ENCODE results near the gene MYPOP.
A peak's percentile ranks its signal among the peaks of the same experiment; 100 is the strongest.
"Not testable (repeated sequence)": the region's sequence is repeated elsewhere in the genome, so short reads cannot be mapped to it uniquely, and the experiment has no call there.

Gene MYPOP

DNA sequence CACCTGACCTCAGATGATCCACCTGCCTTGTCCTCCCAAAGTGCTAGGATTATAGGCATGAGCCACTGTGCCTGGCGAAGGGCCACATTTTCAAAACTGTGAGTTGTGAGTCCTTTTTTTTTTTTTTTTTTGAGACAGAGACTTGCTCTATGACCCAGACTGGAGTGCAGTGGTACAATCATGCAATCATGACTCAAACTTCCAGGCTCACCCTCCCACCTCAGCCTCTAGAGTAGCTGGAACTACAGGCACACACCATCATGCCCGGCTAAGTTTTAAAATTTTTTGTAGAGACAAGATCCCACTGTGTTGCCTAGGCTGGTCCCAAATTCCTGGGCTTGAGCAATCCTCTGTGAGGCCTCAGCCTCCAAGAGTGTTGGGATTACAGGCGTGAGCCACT, 3.8 kb upstream of the MYPOP start:
- no peak for DNase-seq

GRCh38 chr19:45905011-45905410, 2.6 kb upstream of the MYPOP start:
- DNase-seq, result no peak

- DNase-seq, result peak; percentile 95 to 96
These were observed 525 bp upstream of the MYPOP start for GRCh38 chr19:45902651-45903625.

- DNase-seq, result no peak
These were observed 941 bp downstream of the MYPOP start for GRCh38 chr19:45901432-45901911.

DNA sequence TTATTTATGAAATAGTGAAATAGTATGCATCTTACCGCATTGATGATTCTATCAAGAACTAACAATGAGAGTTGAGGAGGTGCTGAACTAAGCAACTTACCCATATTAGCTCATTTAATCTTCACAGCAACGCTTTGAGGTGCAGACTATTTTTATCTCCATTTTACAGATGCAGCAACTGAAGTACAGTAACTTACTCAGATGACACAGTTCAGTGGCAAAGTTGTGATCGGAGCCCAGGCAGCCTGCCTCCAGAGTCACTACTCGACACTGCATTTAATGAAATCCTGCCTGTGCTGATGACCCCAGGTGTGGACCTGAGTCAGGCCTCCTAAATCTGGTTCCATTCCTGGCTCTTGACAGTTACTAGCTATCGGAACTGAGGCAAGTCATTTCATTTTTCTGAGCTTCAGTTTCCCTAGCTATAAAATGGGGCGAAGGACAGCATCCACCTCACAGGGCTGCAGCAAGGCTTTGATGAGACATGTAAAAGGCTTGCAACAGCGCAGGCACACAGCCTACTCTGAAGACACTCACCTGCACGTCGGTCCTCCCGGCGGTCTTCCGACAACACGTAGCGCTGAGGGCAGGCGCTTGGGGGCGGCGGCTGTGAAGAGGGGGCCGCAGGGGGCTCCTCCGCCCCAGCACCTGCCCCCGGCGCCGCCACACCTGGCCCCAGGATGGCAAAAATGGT, 1.5 kb downstream of the MYPOP start:
- DNase-seq, result no peak

- no peak for DNase-seq
These were observed 2.4 kb downstream of the MYPOP start for GRCh38 chr19:45899919-45900589.

DNA sequence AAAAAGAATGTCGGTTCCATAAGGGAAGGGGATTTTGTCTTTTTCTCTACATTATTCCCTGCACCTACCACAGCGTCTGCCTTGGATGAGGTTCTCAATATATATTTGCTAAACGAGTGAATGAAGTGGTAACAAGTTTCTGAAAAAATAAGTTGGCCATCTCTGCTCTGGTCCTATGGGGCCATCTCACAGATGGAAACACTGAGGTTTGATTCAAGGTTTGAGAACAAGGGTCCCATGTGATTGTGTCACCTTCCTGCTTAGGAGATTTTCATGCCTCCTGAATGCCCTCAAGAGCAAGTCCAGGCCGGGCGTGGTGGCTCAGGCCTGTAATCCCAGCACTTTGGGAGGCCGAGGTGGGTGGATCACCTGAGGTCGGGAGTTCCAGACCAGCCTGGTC, 3.2 kb downstream of the MYPOP start:
- DNase-seq, result no peak

DNA sequence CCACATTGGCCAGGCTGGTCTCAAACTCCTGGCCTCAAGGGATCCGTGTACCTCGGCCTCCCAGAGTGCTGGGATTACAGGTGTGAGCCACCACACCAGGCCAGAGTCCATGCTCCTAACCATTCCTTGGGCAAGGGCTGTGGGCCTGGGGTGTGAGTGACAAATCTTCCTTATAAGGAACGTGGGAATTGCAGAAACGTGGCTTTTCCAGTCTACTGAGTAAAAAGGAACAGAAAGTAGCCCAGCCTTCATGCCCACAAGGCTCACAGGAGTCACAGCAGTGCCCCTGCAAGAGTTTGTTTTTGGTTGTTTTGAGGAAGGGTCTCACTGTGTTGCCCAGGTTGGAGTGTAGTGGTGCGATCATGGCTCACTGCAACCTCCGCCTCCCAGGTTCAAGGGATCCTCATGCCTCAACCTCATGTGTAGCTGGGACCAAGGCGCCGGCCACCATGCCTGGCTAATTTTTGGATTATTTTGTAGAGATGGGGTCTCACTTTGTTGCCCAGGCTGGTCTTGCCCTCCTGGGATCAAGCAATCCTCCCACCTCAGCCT, 5.1 kb downstream of the MYPOP start:
- DNase-seq, result no peak

GRCh38 chr19:45895983-45896599, 6.3 kb downstream of the MYPOP start:
- DNase-seq, result not testable (repeated sequence)

DNA sequence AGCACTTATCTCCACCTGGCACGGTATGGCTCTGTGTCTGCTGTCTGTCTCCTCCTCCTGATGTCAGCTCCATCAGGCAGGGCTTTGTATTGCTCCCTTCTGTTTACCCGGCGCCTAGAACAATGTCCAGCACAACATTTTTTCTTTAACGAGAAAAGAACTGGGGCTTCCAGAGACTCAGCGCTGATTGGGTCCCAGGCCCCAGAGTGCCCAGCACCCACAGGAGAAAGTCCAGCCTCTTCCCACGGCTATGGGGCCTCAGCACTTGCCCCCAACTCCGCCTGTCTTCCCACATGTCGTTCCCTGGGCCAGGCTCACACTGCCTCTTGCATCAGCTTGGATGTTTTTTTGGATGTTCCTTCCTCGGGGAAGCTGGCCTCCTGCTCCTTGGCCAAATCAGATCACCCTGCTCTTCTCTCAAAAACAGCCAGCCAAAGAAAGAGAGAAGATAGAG, 6.9 kb downstream of the MYPOP start:
- DNase-seq, result no peak

DNA sequence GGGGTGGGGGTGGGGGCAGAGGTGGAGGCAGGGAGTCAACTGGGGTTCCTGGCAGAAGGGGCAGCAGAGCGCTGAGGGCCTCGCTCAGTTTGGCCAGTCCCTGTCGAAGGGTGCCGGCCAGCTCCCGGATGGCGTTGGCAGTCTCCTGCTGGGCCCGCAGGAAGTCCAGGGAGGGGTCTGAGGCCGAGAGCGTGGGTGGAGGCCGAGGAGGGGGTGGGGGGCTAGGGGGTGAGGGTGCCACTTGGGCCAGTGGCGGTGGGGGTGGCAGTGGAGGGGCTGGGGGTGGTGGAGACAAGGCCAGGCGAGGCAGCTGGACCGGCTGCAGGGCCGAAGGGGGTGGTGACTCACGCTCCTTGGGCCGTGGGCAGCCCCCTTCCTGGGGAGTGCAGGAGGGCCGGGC, 11.5 kb downstream of the MYPOP start:
- no peak for DNase-seq

GRCh38 chr19:45889210-45889885, 13.1 kb downstream of the MYPOP start:
- DNase-seq, result no peak

DNA sequence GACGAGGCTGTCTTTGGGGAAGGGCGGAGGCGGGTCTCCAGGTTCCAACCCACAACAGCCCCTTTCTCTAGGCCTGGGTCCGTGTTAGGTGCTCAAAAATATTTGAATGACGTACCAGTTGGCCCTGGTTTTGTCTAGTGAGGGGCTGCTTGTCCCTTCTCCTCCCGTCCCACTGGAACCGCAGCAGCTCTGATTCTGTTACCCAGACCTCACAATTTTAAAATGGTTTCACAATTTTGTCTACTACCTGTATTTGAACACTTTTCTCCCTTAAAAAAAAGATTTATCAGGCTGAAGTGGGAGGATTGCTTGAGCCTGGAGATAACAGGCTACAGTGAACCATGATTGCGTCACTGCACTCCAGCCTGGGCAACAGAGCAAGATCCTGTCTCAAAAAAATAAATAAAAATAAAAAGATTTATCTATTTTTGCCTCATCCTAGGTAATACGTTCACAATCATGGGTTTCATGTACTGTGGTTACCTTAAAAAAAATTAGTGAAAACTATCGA, 15.2 kb downstream of the MYPOP start:
- DNase-seq, result no peak

- DNase-seq, result peak; percentile 83 to 93
These were observed 15.8 kb downstream of the MYPOP start for GRCh38 chr19:45886427-45887199.

DNA sequence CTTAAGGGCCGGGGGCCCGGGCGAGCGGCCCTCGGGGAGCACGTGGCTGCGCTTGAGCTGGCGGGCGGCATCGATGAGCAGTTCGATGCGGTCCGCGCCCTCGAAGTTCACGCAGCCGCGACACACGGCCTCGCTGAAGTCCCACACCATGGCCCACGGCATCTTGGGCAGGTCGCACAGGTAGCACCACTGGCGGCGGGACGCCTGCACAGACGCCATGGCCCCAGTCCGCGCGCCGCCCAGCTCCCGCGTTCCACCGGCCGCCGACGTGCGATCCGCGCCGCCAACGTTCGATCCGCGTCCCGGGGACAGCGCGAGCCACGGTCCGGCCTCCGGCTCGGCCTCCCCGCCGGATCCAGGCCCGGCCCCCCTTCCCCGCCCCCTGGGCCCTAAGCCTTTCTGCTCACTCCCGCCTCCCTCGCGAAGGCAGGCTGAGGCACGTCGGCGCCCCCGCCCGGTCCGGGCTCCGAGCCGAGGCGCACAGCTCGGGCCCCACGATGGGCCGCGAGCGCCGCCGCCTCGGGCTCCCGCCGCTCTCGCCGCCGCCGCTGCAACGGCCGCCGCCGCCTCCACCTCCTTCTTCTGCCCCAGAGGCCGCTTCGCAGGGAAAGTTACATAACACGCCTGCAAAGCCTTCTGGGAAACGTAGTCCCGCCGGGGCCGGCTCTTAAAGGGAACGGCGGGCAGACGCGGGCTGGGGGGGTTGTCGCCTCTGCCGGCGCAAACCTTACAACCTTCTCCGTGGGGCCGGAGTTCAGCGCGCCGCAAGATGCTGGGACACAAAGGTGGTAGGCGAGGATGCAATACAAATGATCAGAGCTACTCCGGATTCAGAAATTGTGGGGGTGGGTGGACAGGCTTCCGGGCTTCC, 16.6 kb downstream of the MYPOP start, which contains the start of gene IRF2BP1:
TSS of gene IRF2BP1 (minus strand) at position 586 of the 871 bp plus-strand sequence. CDS start at position 219, 367 bp downstream.
- peak; percentile 89 to 90 for DNase-seq

DNA sequence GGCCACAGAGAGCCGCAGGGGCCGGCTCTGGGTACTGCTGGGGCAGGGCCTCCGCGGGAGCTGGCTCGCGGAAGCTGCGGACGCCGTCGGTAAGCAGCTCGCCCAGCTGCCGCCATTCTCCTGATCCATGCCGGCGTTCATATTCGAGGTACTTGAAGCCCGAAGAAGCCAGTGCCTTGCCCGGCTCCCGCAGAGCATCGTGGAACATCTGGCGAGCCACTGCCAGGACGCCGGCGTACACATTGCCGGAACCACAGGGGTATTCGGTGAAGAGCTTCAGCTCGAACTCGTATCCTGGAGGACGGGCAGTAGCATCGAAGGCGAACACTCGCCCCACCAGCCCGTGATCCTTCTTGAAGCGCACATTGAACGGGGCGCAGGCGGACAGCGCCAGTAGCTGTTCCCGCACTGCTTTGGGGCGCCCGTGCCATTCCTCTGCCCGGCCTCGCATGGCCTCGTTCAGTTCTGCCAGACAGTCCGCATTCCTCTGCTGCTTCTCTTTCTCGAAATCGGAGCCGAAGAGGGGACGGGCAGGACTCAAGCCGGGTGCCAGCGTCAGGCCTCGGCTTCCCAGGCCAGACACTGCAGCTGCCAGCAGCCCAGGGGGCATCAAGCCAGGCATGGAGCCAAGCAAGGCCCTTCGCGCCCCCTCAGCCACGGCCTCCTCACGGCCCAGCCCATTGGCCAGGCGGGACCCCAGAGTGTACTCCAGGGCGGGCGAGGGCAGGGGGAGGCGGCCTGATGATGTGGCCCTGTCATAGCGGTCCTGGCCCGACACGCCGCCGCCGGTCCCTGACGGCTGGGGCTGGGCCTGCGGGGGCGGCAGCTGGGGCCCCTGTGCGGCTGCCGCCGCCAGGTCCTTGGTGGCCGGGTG, 17.5 kb downstream of the MYPOP start:
- DNase-seq, result peak in 1 of 2 experiments; percentile 28

GRCh38 chr19:45883881-45884681, 18.3 kb downstream of the MYPOP start:
- DNase-seq, result no peak

DNA sequence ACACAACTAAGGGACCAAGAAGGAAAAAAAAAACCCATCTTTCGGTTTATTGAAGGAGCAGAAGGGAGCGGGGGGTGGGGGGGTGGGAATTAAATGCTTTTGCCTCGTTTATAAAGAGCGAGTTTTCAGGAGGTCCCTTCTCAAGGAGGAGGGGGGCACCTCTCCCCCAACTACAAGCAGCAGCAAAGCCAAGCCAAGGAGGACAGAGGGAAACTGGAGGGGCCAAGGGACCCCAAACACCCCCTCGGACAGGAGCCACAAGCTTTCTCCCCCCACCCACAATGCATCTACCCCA, 18.9 kb downstream of the MYPOP start:
- no peak for DNase-seq
